Measurements from ENCODE around the gene C17orf50.

The C17orf50 gene

GRCh38 chr17:35760587-35760986 is at the start of gene C17orf50:
Gene C17orf50 (plus strand): TSS chr17:35760887. CDS start chr17:35760942, 55 bp downstream.
- no peak for DNase-seq

- DNase-seq = no peak
Measured at GRCh38 chr17:35710950-35711349, 49.7 kb upstream of the C17orf50 start.

- DNase-seq = no peak
Measured at GRCh38 chr17:35713069-35713728, 47.5 kb upstream of the C17orf50 start.

DNA sequence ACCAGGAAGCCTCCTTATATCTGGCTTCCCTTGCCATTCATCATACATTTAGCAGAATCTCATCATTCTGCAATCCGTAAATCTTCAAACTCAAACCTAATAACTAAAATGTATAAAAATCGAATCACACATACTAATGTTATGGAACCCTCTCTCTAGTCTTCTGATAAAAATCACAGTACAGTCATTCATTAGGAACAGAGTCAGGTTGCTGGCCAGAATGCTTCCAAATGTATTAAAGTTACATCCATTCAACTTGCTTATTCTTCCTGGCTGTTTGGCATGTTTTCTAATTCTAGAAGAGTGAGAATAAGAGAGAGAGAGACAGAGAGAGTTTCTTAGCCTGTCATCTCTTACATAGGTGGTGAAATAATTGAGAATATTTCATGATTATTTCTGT is 45.7 kb upstream of the C17orf50 start:
- DNase-seq = no peak

DNA sequence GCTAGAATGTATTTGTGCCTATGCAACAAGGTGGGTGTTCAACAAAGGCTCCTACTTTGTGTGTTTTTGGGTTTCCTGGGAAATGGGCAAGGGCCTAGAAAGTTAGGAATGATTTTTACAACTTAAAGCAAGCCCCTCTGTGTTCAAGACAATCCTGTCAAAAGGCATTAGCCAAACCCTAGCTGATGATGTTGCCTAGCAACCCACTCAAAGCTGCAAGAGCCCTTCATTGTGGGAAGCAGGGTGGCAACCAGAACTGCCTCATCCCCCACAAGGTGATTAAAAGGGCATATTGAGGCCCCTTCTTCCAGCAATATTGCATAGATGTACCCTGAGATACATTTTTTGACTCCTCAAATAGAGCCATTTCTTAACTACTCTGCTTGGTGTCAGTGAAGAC is 45.3 kb upstream of the C17orf50 start:
- DNase-seq = no peak

- no peak for DNase-seq
Measured at GRCh38 chr17:35716173-35716572, 44.5 kb upstream of the C17orf50 start.

- DNase-seq = no peak
Measured at GRCh38 chr17:35716897-35717465, 43.7 kb upstream of the C17orf50 start.

DNA sequence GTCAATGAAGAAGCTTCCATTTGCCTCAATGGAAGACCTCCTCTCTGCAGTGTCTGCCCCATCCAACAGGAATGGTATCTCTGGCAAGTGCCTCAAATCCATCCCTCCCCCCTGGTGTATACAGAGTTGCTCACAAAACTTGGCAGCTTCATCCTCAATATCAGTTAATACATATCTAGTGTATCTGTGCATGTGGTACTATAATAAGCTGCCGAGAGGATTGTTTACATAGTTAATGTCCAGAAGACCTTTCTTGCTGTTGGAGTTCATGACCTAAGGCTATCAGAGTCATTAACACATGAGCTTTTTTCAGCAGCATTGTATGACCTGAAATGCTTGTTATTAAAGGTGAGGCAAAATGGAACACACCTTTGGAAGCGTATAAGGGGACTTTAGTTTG is 43.2 kb upstream of the C17orf50 start:
- DNase-seq = no peak

- DNase-seq = no peak
Measured at GRCh38 chr17:35723735-35724134, 37.0 kb upstream of the C17orf50 start.

- DNase-seq = no peak
Measured at GRCh38 chr17:35725058-35725457, 35.6 kb upstream of the C17orf50 start.

- DNase-seq = no peak
Measured at GRCh38 chr17:35725802-35726126, 34.9 kb upstream of the C17orf50 start.

- no peak for DNase-seq
Measured at GRCh38 chr17:35726127-35726952, 34.3 kb upstream of the C17orf50 start.

GRCh38 chr17:35726953-35727460 is 33.7 kb upstream of the C17orf50 start:
- no peak for DNase-seq

DNA sequence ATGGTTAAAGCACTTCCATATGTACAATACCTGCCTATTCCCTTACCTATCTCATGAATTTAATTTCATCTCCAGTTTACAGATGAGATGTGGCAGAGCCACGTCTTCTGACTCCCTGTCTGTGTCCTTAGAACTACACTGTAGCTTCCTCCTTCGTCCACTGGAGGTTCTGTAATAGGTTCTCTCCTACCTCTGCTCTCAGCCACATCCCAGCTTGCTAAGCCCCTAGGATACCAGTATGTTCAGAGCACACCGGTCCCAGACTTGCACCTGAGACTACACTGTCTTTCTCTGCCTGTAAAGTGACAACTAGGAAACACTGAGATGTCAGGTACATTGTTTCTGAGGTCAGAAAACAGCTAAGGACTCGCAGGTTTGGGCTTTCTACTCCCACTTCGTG is 33.1 kb upstream of the C17orf50 start:
- no peak for DNase-seq

DNA sequence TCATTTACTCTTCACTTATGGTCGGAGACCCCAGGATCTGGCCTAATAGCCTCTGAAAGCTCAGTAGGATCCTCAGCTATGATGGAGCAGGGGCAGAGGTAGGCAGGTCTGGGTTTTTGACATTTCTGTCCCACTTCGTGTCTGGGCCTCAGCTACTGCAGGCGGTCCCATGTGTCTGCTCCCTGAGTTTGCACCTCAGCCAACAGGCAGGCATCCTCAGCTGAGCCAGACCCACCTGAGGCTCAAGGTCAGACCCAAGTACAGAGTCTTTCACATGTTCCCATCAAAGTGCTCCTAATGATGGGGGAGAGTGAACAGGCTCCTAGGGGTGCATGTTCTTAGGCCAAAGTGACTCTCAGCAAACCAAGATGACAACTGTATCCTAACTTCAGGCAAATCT is 32.1 kb upstream of the C17orf50 start:
- DNase-seq = no peak

- DNase-seq = no peak
Measured at GRCh38 chr17:35729405-35729833, 31.3 kb upstream of the C17orf50 start.

DNA sequence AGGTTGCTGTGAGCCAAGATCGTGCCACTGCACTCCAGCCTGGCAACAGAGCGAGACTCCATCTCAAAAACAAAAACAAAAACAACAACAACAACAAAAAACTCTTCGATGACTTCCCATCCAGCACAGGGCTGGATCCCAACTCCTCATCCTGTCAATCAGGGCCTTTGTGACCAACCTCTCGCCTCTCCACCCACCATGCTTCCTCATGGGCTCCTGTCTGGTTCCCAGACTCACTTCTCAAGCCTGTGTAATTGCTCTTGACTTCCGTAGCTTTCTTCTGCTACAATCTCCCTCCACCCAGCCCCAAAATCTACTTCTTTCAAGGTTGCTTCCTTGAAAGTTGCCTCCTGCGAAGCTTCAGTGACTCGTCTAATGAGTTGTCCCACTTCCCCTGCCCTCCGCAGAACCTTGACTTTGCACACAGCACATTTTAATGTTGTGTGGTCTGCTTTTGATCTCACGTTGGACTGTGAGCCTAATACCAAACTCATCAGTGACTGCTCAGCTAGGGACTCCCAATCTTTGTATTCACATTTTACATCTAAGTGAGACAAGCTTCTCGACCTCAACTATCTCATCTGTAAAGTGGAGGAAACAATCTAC is 30.2 kb upstream of the C17orf50 start:
- no peak for DNase-seq

- DNase-seq = peak; percentile 19 to 20
Measured at GRCh38 chr17:35731239-35731916, 29.3 kb upstream of the C17orf50 start, which contains the start of gene RASL10B. Gene RASL10B (plus strand): TSS chr17:35731639. CDS start chr17:35735185, 3,546 bp downstream.

DNA sequence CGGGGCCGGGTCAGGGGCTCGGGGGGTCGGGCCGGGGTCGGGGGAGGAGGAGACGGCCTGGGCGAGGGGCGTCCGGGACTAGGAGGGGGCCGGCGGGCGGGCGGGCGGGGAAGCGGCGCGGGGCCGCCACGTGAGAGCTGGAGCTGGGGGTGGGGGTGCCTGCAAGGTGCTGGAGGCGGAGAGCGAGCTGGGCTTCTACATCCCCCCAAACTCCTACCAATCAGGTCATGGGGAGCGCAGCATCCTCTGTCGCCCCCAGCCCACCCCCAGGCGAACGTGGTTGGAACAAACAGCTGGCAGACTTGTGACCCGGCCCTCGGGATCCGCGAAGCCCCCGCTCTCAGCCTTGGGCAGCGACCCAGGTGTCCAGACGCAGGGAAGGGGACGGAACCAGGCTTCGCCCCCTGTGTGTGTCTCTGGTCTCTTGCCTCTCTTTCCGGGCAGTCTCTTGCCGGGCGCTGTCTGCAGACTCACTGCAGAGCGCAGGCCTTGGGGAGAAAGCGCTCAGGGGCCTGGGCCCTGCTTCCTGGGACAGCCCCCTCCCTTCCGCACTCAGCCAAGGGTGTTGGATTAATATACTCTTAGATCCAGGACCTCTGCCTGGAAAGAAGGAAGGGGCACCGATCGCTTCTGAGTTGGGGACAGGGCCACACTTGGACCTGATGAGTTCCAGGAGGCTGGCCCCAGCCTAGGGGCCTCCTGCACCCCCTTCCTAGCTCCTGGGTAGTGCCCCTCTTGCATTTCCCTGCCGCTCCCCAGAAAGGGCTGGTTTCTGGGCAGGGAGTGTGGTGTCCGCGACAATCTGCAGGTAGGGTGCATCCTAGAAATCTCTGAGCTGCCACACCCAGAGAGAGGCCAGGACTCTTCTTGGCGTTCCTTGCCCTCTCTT is 28.5 kb upstream of the C17orf50 start:
- DNase-seq = no peak

GRCh38 chr17:35732806-35733136 is 27.9 kb upstream of the C17orf50 start:
- no peak for DNase-seq

DNA sequence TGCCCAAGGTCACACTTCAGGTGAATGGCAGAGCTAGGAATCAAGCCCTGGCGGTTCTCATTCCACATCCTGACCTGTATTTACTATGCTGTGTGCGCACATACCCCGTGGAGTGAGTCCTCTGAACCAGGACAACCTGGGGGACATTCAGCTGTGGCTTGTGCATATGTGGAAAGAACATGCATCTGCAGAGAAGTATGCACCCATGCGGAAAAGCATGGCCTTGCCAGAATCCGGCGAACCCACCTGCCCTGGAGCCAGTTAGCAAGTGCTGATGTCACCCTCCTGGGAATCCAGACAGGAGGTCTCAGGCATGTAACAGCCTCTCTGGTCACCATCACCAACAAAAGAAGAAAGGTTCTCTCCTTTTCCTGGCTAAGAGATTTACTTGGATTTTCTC is 27.3 kb upstream of the C17orf50 start:
- no peak for DNase-seq

GRCh38 chr17:35734396-35734795 is 26.3 kb upstream of the C17orf50 start:
- DNase-seq = no peak
